NCI-H2227 treated with DMSO at 0.1 percent for 48 hours (cell line): ENCODE data around the gene ANLN.

Source experiments
- DNase-seq: peaks from one replicate; lab custom pipeline; 2025; lab: John Stamatoyannopoulos, UW

Gene ANLN, protein sequence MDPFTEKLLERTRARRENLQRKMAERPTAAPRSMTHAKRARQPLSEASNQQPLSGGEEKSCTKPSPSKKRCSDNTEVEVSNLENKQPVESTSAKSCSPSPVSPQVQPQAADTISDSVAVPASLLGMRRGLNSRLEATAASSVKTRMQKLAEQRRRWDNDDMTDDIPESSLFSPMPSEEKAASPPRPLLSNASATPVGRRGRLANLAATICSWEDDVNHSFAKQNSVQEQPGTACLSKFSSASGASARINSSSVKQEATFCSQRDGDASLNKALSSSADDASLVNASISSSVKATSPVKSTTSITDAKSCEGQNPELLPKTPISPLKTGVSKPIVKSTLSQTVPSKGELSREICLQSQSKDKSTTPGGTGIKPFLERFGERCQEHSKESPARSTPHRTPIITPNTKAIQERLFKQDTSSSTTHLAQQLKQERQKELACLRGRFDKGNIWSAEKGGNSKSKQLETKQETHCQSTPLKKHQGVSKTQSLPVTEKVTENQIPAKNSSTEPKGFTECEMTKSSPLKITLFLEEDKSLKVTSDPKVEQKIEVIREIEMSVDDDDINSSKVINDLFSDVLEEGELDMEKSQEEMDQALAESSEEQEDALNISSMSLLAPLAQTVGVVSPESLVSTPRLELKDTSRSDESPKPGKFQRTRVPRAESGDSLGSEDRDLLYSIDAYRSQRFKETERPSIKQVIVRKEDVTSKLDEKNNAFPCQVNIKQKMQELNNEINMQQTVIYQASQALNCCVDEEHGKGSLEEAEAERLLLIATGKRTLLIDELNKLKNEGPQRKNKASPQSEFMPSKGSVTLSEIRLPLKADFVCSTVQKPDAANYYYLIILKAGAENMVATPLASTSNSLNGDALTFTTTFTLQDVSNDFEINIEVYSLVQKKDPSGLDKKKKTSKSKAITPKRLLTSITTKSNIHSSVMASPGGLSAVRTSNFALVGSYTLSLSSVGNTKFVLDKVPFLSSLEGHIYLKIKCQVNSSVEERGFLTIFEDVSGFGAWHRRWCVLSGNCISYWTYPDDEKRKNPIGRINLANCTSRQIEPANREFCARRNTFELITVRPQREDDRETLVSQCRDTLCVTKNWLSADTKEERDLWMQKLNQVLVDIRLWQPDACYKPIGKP

DNA sequence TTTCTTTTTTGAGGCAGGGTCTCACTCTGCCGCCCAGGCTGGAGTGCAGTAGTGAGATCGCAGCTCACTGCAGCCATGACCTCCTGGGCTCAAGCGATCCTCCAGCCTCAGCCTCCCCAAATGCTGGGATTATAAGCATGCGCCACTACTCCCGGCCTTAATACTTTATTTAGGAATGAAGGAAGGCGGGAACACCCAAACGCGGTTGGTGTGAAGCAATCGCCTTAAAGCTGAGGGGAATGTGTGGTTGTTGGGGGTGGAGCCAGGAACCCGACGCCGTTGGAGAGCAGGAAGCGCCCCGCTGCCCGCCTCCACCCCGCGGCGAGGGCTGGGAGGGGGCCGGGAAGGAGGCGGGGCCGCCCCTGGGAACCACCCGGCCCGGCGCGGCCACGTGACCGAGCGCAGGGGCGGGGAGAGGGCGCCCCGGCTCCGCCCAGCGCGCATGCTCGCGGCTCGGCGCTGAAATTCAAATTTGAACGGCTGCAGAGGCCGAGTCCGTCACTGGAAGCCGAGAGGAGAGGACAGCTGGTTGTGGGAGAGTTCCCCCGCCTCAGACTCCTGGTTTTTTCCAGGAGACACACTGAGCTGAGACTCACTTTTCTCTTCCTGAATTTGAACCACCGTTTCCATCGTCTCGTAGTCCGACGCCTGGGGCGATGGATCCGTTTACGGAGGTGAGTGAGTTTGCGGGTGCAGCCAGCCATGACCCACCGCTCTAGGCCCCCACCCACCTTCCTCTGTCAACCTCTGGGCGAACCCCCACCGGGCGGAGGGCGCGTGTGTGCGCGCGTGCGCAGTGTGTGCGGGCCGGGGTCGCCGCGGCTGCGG, at the start of gene ANLN:
Gene ANLN (plus strand): TSS at position 492 of the 828 bp plus-strand sequence. CDS start 165 bp downstream, at position 657.
- DNase-seq, result peak; percentile 62

DNA sequence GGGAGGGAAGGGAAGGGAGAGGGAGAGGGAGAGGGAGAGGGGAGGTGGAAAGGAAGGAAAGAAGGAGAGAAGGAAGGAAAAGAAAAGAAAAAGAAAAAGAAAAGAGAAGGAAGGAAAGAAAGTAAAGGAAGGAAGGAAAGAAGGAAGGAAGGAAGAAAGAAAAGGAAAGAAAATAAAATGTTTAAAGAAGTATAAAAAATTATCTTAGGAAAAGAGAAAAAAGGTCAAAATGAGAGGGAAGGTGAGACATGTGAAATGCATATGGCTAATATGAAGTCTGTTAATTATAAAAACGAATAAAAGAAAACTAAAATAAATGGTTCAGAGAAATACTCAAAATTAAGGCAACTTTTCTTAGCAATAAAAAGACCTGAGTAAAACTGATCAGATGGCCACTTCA, 46.1 kb upstream of the ANLN start:
- DNase-seq, result no peak

DNA sequence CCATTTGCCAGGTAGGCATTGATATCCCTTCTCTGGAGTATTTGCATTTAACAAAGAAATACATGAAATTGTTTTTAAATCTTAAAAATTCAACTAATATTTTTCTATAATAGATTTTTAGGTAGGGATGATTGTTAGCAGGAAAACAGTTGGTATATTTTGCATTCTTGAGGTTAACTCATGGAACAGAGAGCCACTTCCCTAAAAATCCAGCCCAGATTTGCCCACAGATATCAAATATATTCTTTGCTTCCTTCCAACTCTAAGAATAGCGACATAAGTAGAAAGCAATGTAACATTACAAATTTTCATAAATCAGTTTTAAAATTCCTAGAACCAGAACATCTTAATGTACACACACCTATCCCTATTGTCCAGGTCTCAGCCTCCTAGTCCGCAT, 45.0 kb upstream of the ANLN start:
- no peak for DNase-seq

DNA sequence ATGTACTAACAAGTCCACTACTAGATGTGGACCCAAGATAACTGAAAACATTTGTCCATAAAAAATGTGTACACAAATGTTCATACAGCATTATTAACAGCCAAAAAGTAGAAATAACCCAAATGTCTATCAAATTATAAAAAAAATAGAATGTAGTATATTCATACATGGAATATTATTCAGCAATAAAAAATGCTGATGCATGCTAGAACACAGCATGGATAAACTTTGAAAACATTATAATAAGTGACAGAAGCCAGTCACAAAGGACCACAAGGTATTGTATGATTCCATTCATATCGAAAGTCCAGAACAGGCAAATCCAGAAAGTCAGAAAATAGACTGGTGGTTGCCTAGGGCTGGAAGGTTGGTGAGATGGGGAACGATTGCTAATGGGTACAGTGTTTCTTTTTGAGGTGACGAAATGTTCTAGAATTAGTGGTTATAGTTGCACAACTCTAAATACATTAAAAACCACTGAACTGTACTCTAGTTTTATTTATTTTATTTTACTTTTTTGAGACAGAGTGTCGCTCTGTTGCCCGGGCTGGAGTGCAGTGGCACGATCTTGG, 43.3 kb upstream of the ANLN start:
- no peak for DNase-seq

DNA sequence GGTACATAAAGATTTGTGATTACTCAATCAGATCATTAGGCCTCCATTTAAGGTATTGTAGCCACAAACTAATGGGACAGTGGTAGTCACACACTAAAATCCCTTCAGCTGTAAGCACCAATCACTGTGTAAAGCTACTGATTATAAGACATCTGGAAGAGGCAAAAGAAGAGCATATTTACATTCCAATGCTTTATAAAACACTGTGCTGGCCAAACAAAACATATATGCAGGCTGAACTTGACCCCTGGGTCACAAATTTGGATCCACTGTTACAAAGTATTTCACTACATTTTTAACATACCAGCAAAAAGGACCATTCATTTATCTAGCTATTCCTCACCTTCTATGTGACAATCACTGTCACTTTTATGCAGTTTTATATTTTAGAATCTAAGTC, 41.4 kb upstream of the ANLN start:
- DNase-seq, result no peak

DNA sequence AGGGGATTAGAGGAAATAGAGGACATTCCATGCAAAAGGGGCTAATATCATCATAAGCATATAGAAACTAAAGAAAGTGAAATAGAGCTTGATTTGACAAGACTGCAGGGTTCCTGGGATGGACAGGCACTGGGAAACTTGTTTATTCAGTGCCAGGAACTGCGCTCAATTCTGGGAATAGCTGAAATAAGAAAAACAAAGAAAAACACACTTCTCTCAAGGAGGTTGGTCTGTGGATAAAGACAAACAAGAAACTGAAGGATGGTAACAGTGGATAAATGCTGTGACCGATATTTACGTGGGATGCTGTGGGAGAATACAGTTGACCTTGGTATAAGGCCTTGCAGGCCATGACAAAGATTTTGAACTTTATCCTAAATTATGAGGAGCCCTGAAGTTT, 40.9 kb upstream of the ANLN start:
- no peak for DNase-seq

DNA sequence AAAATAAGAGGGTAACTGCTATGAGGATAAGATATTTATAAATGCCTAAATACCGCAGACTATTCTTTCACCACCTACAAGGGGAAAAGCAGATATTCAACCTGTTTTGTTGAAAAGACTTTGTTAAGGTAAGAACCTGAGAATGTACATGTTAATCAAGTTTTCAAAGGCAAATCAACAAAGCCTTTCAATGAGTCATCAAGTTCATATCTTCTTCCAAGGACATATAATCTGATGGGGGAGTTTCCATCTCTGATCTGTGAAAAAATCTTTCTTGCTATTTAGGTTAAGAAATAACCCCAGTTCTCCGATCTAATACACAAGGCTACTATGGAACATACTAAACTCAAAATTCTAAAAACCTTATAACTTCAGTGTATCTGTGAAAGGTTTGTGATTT, 40.0 kb upstream of the ANLN start:
- no peak for DNase-seq

DNA sequence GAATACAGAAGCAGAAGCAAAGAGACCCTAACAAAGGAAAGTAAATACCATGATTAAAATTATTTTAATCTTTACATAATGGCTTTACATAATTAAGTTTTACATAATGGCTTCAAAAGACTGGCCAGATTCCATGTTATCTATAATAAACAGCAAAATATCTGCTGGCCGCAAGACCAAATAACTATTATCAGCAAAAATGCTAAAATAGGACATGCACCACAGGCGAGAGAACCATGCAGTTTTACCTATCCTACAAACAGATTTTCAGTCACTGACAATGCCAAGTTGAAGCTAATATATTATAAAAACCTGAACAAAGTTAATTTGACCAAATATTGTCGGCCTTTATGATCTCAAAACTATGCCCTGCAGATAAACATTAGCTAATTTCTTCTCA, 34.2 kb upstream of the ANLN start:
- no peak for DNase-seq

DNA sequence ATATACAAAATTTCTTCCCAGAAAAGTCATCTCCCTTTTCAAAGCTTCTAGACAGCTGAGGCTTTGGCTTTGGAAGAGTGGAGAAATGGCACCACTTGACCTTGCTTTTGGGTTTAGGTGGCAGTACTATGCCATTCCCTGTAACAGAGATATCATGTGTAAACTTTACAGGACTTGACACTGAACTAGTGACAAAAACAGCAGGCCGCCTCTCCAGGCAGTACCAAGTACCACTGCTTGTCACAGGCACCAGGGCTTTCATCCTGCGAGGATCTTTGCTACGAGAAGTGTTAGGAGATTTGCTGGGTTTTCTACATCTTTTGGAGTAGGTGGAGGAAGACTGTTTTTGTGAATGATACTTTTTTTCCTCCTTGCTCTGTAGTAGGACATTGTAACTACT, 32.6 kb upstream of the ANLN start:
- no peak for DNase-seq

DNA sequence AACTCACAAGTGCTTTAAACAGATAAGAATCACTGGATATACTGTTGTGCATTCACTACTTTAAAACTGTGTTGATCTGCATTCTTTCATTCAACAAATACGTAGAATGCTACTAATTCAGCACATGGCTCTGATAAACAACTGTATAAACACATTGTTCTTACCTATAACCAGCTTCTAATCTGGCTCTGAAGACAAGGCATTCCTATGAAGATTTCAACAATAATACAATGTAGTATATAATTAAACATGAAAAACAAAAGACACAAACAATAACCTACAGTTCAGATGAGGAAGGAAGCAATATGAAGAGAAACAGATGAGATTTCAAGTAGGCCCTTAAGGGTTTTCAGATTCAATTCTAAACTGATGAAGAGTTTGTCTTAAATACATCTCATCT, 31.1 kb upstream of the ANLN start:
- no peak for DNase-seq

DNA sequence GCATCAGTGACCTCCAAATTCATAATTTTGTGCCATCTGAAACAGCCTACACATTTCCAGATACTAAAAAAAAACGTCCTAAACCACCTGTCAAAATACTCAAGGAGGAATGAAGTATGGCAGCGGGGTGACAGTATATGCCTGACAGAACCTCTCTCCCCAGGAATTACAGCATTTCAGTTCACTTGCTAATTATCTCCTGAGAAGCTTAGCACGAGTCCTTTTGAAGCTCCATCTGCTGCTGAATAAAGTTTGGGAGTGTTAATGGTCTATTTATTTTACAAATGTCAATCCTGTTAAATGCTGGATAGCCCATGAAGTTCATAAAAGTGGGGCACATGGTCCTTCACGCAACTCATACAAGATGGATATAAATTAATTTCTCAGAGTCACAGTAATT, 29.4 kb upstream of the ANLN start:
- DNase-seq, result peak; percentile 13

DNA sequence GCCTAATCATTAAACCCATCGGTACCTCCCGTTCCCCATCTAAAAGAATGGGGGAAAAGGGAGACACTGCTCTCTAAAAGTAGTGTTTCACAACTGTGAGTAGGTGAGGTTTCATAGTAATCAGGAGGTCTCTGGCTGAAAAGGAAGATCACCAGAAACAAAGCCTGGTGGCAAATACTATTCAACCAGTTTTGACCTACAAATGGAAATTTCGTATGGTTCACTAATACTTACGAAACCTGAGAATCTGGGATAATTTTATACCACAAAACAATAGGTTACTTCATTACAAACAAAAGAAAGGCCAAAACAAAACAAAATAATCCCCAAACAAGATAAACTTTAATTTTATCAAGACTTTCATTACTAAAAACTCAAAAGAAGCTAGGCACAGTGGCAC, 28.4 kb upstream of the ANLN start:
- DNase-seq, result no peak

DNA sequence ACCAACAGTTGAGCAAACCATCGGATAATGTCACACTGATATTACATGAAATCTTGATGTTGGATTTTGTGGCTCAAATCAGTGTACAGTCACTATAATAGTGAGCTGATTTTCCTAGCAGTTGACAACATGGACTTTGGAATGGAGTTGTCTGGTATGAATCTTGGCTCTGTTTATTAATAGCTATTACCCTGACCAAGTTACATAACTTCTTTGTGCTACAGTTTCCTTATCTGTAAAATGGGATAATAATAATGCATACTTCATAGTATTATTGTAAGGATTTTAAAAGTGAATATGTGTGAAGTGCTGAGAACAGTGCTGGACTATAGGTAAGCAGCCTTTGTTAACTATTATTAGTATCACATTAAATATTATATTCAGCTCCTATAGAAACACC, 26.1 kb upstream of the ANLN start:
- DNase-seq, result no peak

DNA sequence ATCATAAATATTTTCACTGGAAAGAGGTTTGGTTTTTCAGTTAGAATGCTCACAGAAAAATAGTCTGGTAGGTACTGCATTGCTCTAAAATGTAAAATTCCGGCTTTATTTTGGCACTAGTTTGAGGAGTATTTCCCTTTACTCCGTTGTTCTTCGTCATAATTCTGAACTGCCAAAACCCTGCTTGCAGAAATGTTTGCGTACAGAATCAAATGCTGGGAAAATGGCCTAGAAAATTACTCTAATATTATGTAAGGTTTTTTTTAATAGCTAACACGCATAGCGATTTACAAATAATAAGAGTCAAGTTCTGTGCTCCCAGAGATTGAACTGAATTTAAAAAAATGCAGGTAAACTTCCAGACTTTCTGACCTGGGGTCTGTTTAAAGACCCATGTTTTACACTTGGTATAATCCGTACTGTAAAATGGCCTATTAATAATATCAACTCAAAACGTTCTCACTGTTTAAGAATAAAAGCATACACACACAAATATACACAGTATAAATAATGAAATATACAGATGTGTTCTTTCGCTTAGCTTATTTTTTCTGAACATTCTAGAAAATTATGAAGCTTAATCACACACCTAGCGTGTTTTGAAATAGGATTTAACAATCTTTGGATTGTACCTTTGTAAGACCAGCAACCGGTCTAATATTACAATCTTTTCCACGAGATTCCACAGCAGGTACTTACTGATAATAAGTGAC, 23.5 kb upstream of the ANLN start:
- no peak for DNase-seq

DNA sequence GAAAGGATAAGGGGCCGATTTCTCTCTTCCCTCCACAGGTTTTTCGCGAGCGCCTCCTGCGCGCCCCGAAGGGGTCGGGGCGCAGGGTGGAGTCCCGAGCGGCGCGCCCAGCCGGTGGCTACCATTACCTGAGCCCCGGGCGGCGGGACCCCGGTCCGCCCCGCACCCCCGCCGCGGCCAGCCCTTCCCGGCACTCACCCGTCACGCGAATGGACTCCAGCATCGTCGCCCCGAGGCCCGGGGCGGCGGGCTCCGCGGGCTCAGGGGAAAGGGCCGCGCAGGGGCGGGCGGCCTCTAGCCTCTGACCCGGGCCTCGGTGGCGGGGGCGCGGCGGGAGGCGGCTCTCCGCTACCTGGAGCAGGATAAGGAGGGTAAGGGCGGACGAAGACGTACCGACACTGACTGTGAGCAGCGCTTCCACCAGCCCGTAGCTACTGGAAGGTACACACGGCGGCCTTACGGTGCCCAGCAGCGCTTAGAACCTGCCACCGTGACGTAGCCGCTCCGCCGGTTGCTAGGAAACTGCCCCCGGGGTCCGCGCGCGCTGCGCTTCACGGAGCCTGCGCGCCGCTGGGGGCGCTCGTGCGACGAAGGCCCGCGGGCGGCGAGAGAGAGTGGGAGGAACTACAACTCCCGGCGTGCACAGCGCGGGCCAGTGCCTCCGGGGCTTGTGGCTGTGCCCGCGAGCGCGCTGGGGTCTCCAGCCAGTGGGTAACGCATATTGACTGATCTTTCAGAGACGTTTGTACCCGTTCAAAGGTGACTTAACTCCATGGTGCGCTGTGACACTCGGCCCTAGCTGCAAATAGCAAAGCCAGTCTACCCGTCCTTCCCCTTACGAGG, 22.7 kb upstream of the ANLN start:
- DNase-seq, result peak; percentile 82

DNA sequence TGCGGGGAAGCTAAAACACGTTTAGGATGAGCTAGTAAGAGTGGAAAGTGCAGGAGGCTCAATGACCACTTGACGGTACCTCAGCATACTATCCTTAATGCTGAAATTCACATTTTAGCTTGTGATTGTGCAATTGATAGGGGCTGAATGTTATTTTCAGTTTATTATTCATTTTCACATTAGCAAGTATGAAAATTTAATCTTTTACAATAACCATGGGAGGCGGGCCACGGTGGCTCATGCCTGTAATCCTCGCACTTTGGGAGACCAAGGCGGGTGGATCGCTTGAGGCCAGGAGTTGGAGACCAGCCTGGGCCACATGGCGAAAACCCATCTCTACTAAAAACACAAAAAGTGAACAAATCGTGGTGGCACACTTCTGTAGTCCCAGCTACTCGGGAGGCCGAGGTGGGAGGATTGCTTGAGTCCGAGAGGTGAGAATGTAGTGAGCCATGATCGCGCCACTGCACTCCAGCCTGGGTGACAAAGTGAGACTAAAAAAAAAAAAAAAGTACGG, 22.0 kb upstream of the ANLN start:
- no peak for DNase-seq

DNA sequence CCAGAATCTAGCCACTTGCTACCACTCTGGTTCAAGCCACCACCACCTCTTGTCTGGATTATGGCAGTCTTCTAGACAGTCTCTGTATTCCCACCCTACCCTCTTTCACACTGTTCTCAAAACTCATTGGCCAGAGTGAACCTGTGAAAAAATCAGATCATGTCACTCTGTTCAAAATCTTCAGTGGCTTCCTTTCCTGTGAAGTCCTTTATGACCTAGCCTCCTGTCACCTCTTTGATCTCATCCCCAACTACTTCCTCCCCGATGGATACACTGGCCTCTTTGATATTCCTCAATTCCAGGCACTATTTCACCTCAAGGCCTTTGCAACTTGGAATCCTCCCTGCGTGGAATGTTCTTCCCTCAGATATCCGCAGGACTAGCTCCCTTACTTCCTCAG, 21.2 kb upstream of the ANLN start:
- DNase-seq, result no peak

DNA sequence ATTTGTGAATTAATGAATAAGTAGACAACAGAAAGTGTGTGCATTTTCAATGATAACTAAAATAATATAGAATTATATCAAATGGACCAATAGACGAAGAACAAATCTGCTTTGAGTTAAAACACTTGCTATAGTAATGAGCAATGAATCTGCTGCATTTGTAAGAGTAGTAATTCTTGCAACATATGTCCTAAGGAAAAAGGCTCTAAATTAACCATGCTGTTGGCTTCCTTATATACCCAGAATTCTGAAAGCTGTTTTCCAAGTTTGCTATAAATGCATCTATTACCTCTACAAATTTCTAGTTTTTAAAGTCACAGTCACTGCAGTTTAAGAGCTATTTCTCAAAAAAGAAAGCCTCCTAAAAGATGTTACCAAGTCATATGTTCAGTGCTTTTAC, 20.5 kb upstream of the ANLN start:
- DNase-seq, result no peak

DNA sequence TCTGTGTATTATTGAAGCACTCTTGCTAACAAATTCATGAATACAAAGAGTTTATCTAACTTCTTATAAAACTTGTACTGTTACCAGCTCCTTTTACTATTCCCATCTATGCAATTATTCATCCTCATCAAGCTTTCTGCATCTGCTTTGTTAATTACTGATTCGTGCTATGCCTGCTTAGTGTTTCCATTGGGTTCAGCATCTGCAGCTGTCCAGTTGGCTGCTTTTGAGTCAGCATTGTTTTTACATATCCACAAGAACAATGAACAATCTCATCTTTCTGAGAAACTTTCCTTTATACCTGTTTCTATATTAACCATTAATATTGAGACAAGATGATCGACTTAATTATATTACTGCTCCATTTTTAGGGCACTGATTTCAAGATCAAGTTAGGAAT, 19.6 kb upstream of the ANLN start:
- DNase-seq, result no peak

DNA sequence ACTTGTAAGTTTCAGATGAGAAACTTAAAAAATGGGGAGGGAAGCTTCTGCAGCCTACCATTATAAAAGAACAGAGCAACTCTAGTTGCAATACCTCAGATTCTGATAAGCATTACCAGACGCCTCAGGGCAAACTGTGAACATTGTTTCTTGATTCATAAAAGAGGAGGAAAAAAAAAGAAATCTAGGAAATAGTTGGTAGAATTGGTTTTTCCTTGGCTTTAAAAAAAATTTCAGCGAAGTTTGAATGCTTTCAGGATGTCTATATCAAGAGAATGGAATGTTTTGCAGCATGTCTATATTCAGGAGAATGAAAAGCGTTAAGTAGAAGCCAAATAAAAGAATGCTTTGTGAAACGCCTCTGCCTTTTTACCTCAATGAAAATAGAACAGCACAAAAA, 17.5 kb upstream of the ANLN start:
- no peak for DNase-seq
